HG02571 (cell line): ENCODE results near the gene SULT4A1.

Experiments
- ATAC-seq: cut with Tn5 transposase; IDR thresholded peaks from one replicate; pipeline ENCODE4 v1.9.1; 2021; ENCODE audit warnings: mild to moderate bottlenecking, moderate library complexity; ENCODE audit not compliant: unreplicated experiment

The SULT4A1 gene

DNA sequence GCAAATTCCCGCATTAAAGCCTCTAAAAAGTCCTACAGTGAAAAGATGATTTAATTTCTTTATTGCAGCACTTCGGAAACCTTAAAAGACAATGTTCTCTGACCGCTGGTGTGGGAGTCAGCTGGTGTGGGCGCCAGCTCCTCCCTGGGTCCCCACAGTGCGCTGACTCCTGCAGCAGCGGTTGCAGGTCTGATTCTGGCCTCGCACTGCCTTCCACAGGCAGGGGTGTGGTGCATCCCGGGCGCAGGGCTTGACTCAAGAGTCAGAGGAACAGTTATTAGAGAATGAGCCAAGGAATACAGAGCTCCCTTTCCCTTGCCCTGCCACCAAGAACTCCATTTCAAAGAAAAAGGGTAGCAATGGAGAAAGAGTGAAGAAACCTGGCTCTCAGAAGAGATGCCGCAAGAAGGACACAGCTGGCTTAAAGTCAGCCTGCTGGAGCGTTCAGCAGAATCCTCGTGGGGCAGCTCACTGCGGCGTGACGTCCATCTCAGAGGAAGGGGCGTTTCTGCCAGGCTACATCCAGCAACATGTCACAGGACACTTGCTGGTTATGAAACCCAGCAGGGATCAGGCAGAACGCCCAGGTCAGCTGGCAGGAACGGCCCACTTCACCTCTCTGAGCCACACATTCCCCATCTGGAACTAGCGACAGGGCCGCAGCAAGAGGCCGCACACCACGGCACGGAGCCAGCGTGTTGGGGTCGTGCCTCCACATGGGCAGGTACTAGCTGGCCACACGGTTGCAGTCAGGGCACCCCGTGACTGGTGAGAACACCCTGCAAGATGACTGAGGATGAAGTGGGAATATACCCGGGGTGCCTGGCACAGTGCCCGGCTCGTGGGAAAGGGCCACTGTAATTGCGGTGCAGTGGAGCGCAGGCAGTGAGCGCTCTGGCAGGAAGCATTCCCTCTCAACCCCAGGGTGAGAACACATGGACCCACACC is 32.1 kb downstream of the SULT4A1 start:
- no peak for ATAC-seq

GRCh38 chr22:43828998-43829782 is 33.1 kb downstream of the SULT4A1 start:
- no peak for ATAC-seq

GRCh38 chr22:43828725-43828997 is 33.7 kb downstream of the SULT4A1 start:
- no peak for ATAC-seq

GRCh38 chr22:43827926-43828724 is 34.2 kb downstream of the SULT4A1 start:
- ATAC-seq = no peak

DNA sequence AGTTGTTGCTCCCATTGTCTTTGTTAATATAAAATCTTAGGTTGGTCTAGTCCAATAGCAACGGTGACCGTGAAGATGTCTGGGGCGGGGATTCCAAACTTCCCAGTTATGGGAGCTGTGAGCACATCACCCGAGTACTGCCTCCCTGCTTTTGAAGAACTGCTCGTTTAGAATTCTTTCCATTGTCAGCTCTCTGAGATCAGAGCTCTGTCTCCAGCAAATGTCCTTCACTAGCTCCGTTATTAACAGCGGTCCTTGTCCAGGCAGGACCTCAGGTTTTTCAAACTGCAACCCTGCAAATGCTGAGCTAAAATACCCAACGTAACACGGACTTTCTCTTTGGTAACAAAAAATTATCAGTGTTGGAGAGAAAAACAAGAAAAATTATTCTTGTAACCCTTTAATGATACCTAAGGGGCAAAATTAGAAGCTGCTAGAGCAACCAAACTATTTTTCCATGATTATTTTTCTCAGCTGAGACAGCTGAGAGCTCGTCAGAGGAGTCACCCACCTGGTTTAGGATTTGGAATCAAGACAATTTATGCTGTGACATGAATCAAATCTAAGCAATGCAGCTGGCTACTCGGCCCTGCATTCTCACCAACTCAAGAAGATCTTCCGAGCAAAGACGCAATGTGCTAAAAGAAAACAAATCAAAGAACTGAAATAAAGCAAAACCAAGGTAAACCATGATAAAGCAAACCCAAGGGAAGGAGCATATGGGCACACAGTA is 35.1 kb downstream of the SULT4A1 start:
- no peak for ATAC-seq

- no peak for ATAC-seq
These were observed 35.9 kb downstream of the SULT4A1 start for GRCh38 chr22:43826142-43827002.

DNA sequence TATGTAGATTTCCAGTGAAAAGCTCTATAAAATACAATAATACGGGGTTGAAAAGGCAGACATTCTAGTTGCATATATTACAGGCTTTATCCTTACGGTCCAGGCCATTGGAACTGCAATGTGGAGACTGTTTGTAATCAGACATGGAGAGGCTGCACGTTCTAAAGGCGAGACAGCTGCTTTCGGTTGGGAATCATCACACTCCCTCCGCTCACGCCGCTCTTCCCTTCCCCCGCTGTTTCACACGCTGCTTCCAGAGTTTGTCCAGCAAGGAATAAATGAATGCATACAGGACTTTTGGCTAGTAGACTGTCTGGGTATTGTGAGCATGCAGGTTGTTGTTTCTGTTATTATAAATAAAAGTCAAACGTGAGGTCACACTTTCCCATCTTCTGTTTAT is 36.7 kb downstream of the SULT4A1 start:
- no peak for ATAC-seq

GRCh38 chr22:43824724-43825420 is 37.4 kb downstream of the SULT4A1 start:
- no peak for ATAC-seq

GRCh38 chr22:43823911-43824665 is 38.2 kb downstream of the SULT4A1 start:
- ATAC-seq = no peak

DNA sequence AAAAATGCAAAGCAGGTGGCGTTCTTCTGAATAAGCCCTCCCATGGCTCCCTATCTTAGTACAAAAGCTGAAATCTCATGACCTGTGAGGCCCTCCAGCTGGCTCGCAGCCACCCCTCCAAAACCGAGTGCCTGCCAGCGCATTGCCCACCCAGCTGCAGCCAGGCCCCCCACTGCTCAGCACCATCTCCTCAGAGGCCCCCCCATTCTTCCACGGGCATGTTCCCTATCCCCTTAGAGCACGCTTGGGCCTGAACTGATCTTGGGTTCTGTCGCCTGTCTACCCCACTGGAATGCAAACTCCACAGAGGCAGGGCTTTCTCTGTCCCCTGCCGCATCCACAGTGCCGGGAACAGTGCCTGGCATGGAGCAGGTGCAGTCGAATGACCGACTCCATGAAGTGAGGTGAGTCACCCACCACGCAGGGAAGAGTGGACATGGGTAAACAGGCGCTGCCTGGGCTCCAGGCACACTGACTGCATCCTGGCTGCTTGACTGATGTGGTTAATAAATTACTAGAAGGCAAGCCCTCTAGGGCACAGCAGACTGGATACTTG is 38.9 kb downstream of the SULT4A1 start:
- ATAC-seq = no peak

DNA sequence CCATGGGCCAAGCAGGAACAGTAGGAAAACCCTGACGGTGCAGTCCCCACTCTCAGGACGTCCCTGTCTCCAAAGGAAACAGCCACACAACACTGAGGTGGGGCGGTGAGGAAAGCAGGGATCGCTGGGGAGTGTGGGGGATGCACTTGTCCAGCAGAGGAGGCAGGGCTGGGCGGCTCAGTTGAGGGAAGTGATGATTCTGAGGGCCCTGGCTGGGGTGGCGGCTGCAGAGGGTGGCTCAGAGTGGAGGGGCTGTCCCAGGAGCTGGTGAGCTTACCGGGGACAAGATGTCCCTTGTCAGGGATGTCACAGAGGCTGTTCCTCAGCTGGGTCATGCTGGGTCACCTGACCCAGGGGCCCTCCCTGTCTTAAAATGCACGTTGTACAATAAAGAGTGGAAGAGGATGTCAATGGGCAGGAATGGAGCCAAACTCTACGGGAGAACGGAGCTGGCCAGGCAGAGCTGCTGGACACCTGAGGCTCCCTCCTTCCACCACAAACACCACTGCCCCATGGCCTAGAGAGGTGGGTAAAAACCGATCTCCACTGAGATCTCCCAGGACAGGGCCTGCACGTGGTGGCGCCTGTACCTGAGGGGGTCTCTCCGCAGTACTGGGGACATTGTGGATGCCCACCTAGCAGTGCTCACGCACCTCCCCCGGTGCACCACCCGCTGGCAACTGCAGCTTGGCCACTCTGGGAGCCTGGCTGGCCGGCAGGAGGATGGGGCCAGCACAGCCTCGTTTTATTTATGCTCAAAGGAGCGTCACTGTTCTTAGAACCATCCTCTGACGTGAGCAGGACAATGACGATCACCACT is 40.5 kb downstream of the SULT4A1 start:
- ATAC-seq = no peak

DNA sequence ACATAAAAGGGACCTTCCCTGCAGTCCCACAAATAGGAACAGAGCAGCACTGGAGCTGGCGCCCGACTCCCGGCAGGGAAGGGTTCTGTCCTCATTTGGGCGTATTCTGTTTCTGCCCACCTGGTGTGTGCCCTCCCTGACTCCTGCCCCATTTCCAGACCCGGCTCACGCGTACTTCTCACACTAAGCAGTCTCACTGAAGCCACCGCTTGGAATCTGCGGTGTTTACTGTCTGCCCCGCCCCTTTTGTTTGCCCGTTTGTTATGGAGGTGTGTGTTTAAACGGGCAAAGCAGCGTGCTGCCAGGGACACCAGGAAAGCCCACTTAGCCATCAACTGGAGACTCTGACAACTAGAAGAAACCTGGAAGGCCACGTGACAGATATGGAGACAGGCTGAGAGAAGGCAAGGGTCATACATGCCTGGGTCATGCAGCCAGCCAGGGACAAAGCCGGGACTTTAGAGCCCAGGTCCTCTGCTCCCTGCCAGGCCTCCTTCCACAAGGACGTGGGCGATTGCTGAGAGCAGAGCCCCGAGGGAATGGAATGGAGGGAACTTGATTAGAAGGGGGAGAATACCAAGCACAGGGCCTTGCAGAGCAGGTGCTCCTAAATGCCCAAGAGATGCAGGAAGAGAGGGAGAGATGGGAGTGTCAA is 41.5 kb downstream of the SULT4A1 start:
- no peak for ATAC-seq

DNA sequence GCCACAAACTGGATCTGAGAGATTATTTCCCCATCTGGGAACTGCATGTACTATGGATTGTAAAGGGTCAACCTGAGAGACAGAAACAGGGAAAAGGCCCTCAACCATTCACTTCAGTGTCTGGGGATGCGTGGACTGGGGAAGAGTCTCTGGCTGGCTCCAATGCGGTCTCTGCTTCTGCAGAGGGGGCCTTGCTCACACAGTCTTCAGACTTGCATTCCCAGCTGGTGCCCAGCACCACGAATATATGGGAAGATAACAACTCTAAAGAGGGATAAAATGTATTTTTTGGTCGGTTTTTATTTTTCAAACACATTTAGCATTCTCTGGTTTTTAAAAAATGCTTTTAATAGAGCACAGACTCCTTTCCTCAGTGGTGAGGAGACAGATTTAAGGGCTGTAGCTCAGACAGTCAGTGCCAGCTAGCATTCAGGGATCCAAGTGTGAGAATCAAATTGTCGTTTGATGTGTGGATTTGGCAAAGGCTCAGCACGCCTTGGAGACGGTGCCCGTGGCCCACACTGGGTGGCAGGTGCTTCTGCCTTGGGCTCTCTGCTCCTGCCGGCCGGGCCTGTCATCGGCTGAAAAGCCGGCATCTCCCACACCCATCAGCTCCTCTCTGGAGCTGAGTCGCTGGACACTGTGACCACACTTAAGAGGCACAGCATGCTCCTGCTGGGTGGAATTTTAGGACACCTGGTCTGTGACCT is 42.2 kb downstream of the SULT4A1 start:
- no peak for ATAC-seq

DNA sequence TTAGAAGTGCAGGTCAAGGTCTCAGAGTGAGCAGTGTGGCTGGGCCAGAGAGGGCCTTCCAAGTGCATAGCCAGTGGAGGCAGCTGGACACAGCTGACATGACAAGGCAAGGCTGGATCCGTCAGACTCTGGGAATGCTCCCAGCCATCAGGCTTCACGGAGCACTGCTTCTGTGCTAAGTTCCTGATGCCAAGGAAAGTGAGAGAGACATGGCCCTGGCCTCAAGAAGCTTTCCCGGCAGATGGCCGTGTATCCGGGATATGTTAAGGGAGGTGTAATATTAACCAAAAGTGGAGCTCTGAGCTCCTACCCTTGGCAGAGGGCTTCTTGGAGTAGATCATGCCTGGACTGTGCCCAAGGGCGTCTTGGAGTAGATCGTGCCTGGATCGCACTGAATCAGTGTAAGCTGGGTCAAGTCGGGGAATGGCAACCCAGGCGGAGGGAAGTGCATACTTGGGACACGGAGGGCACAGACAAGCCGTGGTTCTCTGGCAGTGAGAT is 42.8 kb downstream of the SULT4A1 start:
- no peak for ATAC-seq

GRCh38 chr22:43818981-43819380 is 43.3 kb downstream of the SULT4A1 start:
- ATAC-seq = no peak

DNA sequence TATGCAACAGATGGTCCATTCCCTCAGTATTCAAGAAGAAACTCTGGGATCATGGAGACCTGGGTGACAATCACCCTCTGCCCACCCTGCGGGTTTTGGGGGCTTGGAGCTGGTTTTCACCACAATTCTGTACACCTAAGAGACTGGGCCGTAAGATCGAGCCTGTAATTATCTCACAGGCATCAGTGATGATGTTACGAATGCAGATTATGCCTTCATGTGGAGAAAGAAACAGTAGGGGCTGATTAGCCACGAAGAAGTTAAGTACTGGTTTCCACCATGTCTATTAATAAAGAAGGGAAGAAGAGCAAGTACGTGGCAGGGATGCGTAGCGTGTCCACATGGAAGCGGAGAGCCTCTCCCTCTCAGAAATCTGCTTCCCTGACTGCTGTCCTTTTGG is 44.9 kb downstream of the SULT4A1 start:
- ATAC-seq = no peak
